Muscle layer of colon (tissue), 2 donors: Measurements from ENCODE around the gene STX8.

ENCODE experiments used
- H3K27ac ChIP-seq: one replicate; pipeline ENCODE4 v1.7.0; 2013; ENCODE audit warnings: low read depth, mild to moderate bottlenecking, low read length, moderate library complexity
- H3K27me3 ChIP-seq, 2 donors: one replicate each; pipeline ENCODE4 v1.7.0; 2013; ENCODE audit warnings: low read length in 2 of 2, mild to moderate bottlenecking in 2 of 2; ENCODE audit not compliant: insufficient read depth in 2 of 2, control insufficient read depth in 1 of 2
- H3K36me3 ChIP-seq: one replicate; pipeline ENCODE4 v1.7.0; 2013; ENCODE audit warnings: mild to moderate bottlenecking, low read length; ENCODE audit not compliant: insufficient read depth
- H3K4me1 ChIP-seq: one replicate; pipeline ENCODE4 v1.7.0; 2013; ENCODE audit warnings: mild to moderate bottlenecking, low read length; ENCODE audit not compliant: insufficient read depth
- H3K4me3 ChIP-seq, 2 donors: one replicate each; pipeline ENCODE4 v1.7.0; 2013; ENCODE audit warnings: low read length in 2 of 2, low read depth in 1 of 2, mild to moderate bottlenecking in 1 of 2, moderate library complexity in 1 of 2
- H3K9ac ChIP-seq: one replicate; pipeline ENCODE4 v1.7.0; 2013; ENCODE audit warnings: low read length
- H3K9me3 ChIP-seq: one replicate; pipeline ENCODE4 v1.7.0; 2013; ENCODE audit warnings: mild to moderate bottlenecking, low read length
- donor health status: abdominal sarcoma.
- donor health status: Adenocarcinoma of cecum.

The STX8 gene

DNA sequence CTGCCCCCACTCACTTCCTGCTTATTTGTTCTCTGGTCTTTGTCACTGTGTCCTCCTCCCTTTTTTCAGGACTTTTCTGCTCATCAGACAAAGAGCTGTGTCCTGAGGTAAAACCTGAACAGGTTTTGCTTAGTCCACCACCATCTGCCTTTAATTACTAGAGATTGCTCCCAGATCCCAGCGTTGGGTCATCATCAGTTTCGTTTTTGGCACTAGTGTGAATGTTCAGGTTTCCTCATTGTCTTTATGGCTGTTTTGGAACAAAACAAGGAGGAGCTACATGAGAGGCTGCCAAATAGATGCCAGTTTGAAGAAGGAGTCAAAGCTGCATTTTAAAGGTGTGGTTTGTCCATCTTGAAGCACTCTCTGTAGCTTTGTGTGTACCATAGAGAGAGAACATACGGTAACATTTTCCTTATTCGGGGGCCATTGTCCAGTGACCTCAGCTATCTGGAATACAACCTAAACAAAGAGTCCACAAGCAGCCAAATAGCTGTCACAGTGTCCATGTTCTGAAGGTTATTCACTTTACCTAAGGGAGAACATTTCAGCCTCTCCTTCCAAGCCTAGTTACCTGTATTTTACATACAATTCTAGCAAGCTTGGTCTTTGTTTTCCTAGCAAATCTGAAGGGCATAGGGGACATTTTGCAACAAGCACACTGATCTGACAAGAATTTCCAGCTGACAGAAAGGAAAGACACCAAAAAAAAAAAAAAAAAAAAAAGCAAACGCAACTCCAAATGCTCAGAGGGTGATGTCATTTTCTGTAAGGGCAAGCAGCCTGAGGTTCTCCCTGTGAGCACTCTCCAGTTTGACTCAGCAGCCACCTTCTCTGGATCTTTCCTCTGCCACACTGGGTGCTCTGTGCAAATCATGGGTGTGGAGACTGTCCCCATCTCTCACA is 358.2 kb downstream of the STX8 start:
- Histone ChIP-seq H3K27ac (no peak overlapping the region), H3K27me3 (no peaks in the 10 kb centered on the region), H3K36me3 (no peaks in the 10 kb centered on the region), H3K9me3 (no peaks in the 10 kb centered on the region), H3K4me3 (no peak overlapping the region), H3K9ac (no peak overlapping the region), H3K4me1 (no peaks in the 10 kb centered on the region)

DNA sequence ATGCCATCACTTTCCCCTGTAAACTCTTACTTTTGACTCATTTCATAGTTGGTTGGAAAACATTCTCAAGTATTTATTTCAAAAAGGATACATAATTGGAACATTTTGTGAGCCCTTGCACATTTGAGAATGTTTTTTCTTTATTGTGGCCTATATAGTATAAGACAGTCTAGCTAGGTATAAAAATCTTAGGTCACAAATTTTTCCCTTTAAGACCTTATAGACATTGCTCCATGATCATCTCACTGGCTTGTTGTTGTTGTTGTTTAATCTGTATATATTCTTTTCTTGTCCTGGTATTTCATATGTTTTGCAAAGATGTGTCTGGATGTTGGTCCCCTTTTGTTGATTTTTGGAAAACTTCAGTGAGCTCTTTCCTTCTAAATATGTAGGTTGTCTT is 360.2 kb downstream of the STX8 start:
- H3K36me3 ChIP-seq: no peaks in the 10 kb centered on the region
- H3K9me3 ChIP-seq: no peaks in the 10 kb centered on the region
- H3K9ac ChIP-seq: no peak overlapping the region
- H3K4me1 ChIP-seq: no peaks in the 10 kb centered on the region
- no peaks in the 10 kb centered on the region for H3K27me3 ChIP-seq
- no peak overlapping the region for H3K27ac ChIP-seq
- H3K4me3 ChIP-seq: no peak overlapping the region

DNA sequence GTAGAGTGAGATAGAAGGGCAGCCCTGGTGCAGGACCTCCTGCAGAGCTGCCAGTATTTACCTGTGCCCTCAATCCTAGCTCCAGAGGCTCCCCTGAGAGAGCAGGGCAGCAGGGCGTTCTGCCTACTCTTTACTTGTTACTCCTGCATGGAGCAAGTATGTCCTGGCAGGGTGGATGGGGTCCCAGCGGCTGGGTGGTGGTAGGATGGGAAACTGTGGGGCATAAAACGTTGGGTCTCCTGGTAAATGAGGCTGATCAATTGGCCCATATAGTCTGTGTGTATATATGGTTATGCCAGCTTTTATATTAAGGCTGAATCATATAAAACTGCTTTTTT is 362.3 kb downstream of the STX8 start:
- Histone ChIP-seq H3K36me3 (no peaks in the 10 kb centered on the region), H3K9me3 (no peaks in the 10 kb centered on the region), H3K27ac (no peak overlapping the region), H3K27me3 (no peaks in the 10 kb centered on the region), H3K4me3 (no peak overlapping the region), H3K4me1 (no peaks in the 10 kb centered on the region), H3K9ac (no peak overlapping the region)

DNA sequence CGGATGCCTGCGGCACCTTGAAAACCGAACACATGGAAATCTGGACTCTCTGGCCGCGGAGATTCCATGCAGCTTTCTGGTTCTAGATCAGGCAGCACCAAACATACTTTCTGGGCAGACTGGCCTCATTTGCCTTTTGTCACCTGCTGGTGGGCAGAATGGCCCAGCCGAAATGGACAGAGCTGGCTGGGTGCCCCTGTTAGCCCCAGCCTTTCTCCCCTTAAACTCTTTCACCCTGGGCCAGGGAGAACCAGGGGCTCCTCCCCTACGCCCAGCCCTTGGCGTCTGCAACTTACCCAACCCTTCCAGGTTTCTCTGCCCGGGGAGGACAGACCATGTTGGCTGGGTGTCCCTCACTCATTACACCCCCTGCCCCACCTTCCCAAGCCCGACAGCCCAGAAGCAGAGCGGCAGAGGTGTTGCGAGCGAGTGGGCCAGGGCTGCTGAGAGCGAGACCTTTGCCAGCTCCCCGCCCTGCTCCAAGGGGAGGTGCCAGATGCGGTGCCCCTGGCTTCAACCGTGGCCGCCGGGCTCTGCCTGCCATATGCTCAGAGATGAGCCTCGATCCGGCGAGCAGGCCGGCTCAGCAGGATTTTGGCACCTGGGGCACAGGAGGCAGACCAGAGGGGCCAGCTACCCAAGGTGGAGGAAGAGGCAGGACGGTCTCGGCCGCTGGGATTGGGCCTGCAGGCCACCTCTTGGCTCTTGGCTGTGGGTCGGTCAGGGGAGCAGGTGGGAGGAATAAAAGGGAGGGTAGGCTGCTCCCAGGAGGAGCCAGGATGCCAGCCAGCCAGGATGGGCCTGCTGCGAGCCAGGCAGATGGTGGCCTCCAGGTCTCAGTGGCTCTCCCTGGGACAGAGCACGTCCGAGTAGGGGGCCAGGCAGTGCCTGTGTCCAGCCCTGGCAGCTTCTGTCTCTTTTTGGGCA is 363.0 kb downstream of the STX8 start:
- no peaks in the 10 kb centered on the region for H3K36me3 ChIP-seq
- H3K9me3 ChIP-seq: no peaks in the 10 kb centered on the region
- no peak overlapping the region for H3K27ac ChIP-seq
- H3K4me1 ChIP-seq: no peaks in the 10 kb centered on the region
- no peak overlapping the region for H3K4me3 ChIP-seq
- no peak overlapping the region for H3K9ac ChIP-seq
- no peaks in the 10 kb centered on the region for H3K27me3 ChIP-seq

DNA sequence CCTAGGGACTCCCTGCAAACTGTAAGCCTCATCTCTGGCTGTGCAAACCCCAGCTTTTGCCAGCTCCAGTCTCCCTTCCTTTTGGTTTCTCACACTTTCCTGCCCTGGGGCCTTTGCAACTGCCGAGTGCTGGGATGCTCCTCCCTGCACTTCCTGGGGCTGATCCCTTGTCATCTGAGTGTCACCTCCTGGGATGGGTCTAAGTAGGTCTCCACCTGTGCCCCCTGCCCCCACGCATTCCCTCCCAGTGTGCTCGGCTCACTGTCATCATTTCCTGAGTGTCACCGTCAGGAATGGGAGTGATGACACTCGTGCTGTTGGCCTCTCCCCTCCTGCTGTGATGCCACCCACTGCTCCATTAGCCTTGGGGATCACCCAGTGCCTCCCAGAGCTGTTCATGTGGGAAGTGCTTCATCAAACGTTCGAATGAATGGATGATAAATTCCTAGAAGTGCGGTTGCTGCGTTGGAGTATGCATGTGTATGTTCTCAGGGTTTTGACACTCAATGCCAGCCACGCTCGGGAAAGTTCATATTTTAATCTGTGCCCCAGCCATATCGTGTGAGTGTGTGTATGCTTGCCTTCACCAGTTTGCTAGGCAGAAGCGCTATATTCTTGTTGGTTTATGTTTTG is 364.4 kb downstream of the STX8 start:
- Histone ChIP-seq H3K4me3 (no peak overlapping the region), H3K27ac (no peak overlapping the region), H3K27me3 (no peaks in the 10 kb centered on the region), H3K4me1 (peaks cover 3% of the 10 kb centered on the region), H3K9me3 (no peaks in the 10 kb centered on the region), H3K9ac (no peak overlapping the region), H3K36me3 (no peaks in the 10 kb centered on the region)

DNA sequence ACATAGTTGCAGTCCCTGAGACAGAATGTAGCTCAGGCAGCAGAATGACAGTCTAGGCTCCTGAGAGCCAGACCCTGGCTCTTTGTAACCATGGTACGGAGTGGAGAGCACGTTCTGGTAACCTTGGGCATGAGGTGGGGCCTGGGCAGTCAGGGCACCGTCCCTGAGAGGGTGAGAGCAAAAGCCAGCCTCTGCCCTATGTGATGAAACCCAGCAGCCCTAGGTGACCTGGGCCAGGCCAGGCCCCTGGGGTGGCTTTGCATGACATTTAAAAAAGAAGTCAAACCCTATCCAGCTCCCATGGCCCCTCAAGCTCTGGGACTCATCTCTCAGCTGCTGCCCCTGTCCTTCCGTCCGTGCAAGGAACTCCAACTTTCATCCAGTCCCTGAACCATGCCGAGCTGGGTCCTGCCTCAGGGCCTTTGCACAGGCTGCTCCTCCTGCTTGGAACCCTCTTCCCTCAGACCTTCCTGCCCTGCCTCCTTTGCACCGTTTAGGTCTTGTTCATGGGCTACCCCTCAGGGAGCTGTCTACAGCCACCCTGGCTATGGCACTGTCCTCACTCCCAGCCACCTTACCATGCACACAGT is 365.7 kb downstream of the STX8 start:
- no peak overlapping the region for H3K27ac ChIP-seq
- H3K36me3 ChIP-seq: no peaks in the 10 kb centered on the region
- H3K9ac ChIP-seq: no peak overlapping the region
- no peak overlapping the region for H3K4me3 ChIP-seq
- peaks cover 9% of the 10 kb centered on the region for H3K4me1 ChIP-seq
- H3K27me3 ChIP-seq: no peaks in the 10 kb centered on the region
- no peaks in the 10 kb centered on the region for H3K9me3 ChIP-seq

DNA sequence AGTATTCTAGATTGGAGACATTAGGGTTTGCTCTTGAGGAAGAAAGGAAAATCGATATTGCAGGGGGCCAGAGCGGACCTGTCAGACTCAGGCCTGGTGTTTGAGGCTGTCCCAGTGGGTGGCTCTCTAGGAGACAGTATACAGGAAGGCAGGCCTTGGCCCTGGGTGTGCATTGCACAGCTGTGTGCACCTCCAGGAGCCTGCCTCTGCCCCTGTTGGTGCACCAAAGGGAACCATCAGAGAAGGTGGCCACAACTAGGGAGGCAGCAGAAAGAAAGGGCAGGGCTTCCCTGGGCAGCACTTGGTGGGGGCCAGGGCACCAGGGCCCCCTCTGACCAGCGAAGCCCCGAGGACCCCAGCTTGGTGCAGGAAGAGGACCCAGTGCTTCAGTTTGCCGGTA is 366.3 kb downstream of the STX8 start:
- Histone ChIP-seq H3K27me3 (no peaks in the 10 kb centered on the region), H3K9me3 (no peaks in the 10 kb centered on the region), H3K4me3 (no peak overlapping the region), H3K36me3 (no peaks in the 10 kb centered on the region), H3K9ac (no peak overlapping the region), H3K27ac (no peak overlapping the region), H3K4me1 (peaks cover 9% of the 10 kb centered on the region)

DNA sequence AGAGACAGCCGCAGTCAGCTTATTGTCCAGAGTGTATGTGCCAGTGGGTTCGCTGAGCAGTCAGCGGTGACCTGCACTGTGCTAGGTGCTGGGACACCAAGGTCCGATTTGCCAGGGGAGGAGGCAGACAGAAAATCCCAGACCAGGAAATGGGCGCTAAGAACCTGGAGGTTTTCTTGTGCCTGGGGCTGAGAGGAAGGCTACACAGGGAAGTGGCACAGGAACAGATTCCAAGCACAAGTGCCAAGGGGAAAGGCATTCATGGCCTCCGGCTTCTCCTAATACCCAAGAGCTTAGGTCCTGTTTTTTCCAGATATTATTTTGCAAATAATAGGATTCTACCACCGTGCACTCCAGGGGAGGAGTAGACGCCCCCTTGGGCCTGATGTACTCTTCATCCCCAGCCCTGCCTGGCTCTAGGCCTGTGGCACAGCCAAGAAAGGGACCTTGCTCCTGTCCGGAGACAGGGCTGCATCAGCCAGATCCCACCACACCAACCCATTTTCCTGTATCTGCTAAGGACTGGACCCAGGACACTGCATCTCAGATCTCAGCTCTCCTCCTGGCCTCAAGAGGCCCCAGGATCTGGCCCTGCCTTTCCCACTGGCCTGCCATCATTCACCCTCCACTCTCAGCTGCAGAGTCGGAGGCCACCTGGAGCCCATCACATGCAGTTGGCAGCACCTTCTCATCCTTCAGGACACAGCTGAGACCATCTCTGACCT is 367.1 kb downstream of the STX8 start:
- Histone ChIP-seq H3K27me3 (no peaks in the 10 kb centered on the region), H3K4me3 (no peak overlapping the region), H3K4me1 (peaks cover 9% of the 10 kb centered on the region), H3K36me3 (no peaks in the 10 kb centered on the region), H3K27ac (no peak overlapping the region), H3K9ac (no peak overlapping the region), H3K9me3 (no peaks in the 10 kb centered on the region)

DNA sequence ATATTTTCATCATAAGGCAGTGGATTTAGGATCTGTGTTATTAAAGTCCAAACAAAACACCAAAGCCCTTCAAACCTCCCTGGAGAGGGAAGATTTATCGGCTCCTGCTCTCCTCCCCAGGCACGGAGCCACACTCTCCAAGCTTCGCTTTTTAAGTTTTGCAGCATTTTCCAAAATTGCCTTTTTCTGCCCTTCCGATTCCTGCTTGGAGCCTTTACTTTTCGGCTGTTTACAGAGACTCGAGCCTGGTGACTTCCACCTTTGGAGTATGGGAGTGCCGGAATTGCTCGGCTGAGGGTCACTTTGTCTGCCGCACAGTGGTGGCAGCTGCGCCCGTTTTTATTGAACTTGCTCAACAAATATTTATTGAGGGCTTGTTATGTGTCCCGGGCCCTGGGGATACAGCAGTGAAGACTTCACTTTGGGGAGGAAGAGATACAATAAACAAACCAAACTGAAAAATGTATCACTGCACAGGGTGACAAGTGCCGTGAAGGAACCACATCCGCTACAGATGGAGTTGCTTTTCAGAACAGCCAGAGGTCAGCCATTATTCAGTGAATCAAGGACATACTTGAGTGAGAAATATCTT is 368.8 kb downstream of the STX8 start:
- Histone ChIP-seq H3K27ac (no peak overlapping the region), H3K4me3 (no peak overlapping the region), H3K36me3 (no peaks in the 10 kb centered on the region), H3K4me1 (peaks cover 9% of the 10 kb centered on the region), H3K9ac (no peak overlapping the region), H3K9me3 (no peaks in the 10 kb centered on the region), H3K27me3 (no peaks in the 10 kb centered on the region)

DNA sequence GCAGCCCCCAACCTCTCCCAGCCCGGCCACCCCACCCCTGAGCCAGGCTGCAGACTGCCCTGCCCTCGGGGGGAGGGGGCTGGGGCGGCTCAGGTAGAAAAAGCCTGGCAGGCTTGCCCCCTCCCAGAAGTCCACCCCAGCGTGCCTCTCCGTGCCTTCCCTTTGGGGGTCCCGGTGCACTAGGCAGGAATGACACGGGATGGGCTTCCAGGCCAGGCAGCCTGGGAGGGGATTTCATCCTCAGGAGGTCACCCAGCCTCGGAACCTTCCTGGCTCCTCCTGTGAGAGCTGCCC is 369.3 kb downstream of the STX8 start:
- no peaks in the 10 kb centered on the region for H3K27me3 ChIP-seq
- H3K9ac ChIP-seq: no peak overlapping the region
- H3K27ac ChIP-seq: no peak overlapping the region
- no peaks in the 10 kb centered on the region for H3K36me3 ChIP-seq
- H3K9me3 ChIP-seq: no peaks in the 10 kb centered on the region
- no peak overlapping the region for H3K4me3 ChIP-seq
- H3K4me1 ChIP-seq: peaks cover 9% of the 10 kb centered on the region
